ENCODE data around the gene FAM13C.
"Not testable (repeated sequence)": the region's sequence is repeated elsewhere in the genome, so short reads cannot be mapped to it uniquely, and the experiment has no call there.

The FAM13C gene

GRCh38 chr10:59271160-59271559 is 91.2 kb downstream of the FAM13C start:
- DNase-seq, result no peak

GRCh38 chr10:59270492-59270891 is 91.9 kb downstream of the FAM13C start:
- DNase-seq, result no peak

GRCh38 chr10:59269651-59270050 is 92.7 kb downstream of the FAM13C start:
- no peak for DNase-seq

- no peak for DNase-seq
Measured at GRCh38 chr10:59268460-59268859, 93.9 kb downstream of the FAM13C start.

GRCh38 chr10:59266321-59266720 is 96.0 kb downstream of the FAM13C start:
- no peak for DNase-seq

- no peak for DNase-seq
Measured at GRCh38 chr10:59265141-59265540, 97.2 kb downstream of the FAM13C start.

- DNase-seq, result no peak
Measured at GRCh38 chr10:59258890-59259289, 103.5 kb downstream of the FAM13C start.

GRCh38 chr10:59257224-59257623 is 105.1 kb downstream of the FAM13C start:
- DNase-seq, result no peak

- no peak for DNase-seq
Measured at GRCh38 chr10:59255463-59255862, 106.9 kb downstream of the FAM13C start.

- DNase-seq, result no peak
Measured at GRCh38 chr10:59252491-59252890, 109.9 kb downstream of the FAM13C start.

GRCh38 chr10:59245686-59246085 is 116.7 kb downstream of the FAM13C start:
- no peak for DNase-seq

- DNase-seq, result no peak
Measured at GRCh38 chr10:59244871-59245270, 117.5 kb downstream of the FAM13C start.

GRCh38 chr10:59243611-59244195 is 118.6 kb downstream of the FAM13C start:
- DNase-seq, result no peak

GRCh38 chr10:59242991-59243390 is 119.4 kb downstream of the FAM13C start:
- no peak for DNase-seq

GRCh38 chr10:59242057-59242456 is 120.3 kb downstream of the FAM13C start:
- no peak for DNase-seq

- DNase-seq, result peak; percentile 10
Measured at GRCh38 chr10:59240582-59241183, 121.7 kb downstream of the FAM13C start.

- DNase-seq, result not testable (repeated sequence)
Measured at GRCh38 chr10:59239108-59239507, 123.2 kb downstream of the FAM13C start.

- no peak for DNase-seq
Measured at GRCh38 chr10:59237775-59238174, 124.6 kb downstream of the FAM13C start.

- DNase-seq, result no peak
Measured at GRCh38 chr10:59236064-59236697, 126.2 kb downstream of the FAM13C start.

GRCh38 chr10:59234816-59235429 is 127.4 kb downstream of the FAM13C start:
- peak; percentile 34 for DNase-seq

GRCh38 chr10:59234194-59234593 is 128.2 kb downstream of the FAM13C start:
- DNase-seq, result no peak

- no peak for DNase-seq
Measured at GRCh38 chr10:59229441-59229840, 132.9 kb downstream of the FAM13C start.

GRCh38 chr10:59227136-59227673 is 135.1 kb downstream of the FAM13C start:
- no peak for DNase-seq

- no peak for DNase-seq
Measured at GRCh38 chr10:59225211-59225610, 137.1 kb downstream of the FAM13C start.
